SKM-1 (cell line): Measurements from ENCODE around the gene CACNA1I.

ENCODE experiments used
- DNase-seq: peaks from one replicate; lab custom pipeline; 2025; ENCODE audit not compliant: unreplicated experiment; lab: John Stamatoyannopoulos, UW

Gene CACNA1I

DNA sequence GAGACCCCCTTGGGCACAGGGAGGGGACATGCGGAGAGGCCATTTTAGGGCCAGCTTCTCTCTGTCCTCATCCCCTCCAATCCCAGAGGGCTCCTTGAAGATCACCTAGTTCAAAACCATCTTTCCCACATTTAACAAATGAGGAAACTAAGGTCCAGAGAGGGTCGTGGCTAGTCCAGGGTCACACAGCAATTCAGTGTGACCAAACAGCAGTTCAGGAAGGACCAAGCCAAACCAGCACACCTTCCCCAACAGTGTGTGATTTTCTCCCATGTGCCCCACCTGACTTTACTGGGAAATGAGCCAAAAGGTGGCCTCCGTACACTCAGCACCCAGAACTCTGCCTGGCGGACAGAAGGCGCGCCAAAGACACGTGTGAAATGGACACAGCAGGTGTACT is 51.3 kb downstream of the CACNA1I start:
- DNase-seq, result no peak

- DNase-seq, result peak; percentile 28
These were observed 52.4 kb downstream of the CACNA1I start for GRCh38 chr22:39622881-39623367.

DNA sequence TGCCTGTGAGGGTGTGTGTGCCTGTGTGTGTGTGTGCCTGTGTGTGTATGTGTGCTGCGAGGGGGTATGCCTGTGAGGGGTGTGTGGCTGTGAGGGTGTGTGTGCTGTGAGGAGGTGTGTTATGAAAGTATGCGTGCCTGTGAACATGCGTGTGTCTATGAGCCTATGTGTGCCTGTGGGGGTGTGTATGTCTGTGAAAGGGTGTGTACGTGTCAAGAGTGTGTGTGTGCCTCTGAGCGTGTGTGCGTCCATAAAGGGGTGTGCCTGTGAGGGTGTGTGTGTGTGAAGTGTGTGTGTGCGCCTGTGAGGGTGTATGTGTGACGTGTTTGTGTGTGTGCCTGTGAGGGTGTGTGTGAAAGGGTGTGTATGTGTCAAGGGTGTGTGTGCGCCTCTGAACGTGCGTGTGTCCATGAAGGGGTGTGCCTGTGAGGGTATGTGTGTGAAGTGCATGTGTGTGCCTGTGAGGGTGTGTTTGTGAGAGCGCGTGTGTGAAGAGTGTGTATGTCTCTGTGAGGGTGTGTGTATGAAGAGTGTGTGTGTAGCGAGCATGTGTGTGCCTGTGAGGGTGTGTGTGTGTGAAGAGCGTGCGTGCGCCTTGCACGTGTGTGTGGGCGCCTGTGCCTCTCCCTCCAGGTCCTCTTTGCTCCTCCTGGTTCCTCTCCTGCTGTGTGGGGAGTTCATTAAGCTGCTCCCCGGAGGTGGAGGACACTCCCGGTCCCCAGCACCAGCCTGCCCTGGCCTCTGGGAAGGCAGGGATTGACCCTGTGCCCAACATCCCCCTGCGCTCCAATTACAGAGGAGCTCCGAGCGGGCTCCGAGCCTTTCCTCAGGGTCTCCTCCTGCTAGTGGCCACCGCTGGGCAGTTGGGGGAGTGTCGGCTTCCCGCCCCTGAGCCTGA is 53.3 kb downstream of the CACNA1I start:
- no peak for DNase-seq

GRCh38 chr22:39624501-39624821 is 53.9 kb downstream of the CACNA1I start:
- DNase-seq, result no peak

GRCh38 chr22:39625569-39626537 is 55.3 kb downstream of the CACNA1I start:
- DNase-seq, result no peak

DNA sequence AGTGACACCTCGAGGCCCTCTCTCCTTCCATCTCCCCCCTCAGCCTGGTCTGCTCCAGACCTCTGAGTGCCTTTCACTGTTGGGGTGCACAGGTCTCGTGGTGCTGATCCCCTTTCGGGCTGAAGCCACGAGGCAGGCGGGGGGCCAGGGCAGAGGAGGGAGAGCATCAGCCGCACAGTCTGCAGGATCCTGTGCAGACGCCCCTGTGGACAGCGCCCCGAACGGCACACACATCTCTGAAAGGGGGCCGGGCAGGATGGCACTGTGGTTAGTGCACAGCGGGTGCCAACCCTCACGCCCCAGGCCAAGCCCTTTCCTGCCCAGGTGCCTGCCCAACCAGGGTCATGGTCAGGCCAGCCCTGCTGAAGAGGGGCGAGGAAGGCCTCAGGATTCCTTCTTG is 56.7 kb downstream of the CACNA1I start:
- no peak for DNase-seq

DNA sequence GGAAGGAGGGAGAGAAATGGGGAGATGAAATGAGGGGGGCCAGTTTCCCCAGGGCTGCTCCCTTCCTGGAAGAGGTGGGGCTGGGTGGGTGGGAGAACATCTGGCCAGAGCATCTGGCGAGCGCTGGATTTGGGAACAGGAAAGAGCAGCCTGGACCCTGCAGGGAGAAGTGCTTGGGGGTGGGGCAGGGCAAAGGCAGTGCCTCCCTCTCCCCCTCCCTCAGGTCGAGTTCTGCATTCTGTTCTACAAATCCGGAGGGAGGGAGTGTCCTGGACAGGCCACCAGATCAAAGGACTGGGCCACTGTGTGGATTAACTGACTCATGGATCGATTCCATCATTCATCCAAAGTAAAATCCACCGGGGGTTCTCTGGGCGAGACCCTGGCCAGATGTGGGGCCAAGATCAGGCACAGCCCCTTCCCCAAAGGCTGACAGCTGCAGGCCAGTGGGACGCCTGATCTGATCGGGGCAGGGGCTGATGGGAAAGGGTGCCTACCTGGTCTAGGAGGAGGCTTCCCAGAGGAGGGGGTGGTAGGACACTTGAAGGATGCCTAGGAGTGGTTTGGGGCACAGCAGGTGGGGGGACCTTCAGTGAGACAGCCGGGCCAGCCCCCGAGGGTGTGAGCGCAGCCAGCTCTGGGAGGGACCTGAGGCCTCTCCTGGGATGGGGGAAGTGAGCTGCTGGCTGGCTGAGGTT is 57.5 kb downstream of the CACNA1I start:
- no peak for DNase-seq

DNA sequence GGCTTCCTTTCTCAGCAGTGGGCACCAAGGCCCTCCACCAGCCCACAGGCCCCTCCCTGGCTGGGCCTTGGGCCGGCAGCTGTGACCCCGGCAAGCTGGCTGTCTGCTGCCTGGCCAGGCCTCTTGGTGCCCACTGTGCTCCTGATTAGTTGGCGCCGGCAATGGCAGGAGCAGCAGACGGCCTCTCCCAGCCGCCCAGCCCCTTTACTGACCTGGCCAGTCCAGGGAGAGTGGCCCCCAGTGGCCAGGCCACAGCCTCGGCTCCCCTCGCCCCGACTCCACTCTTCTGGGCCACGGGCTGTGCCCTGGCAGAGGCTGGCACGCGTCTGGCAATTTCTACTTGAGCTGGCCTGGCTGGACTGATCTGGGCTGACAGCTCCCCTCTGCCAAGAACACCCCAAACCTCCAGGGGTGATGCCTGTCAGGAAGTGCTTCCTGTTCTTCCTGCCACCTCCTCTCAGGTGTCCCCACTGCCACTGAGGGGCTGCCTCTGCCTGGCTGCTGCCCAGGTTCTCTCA is 58.1 kb downstream of the CACNA1I start:
- DNase-seq, result no peak

GRCh38 chr22:39629851-39630250 is 59.3 kb downstream of the CACNA1I start:
- DNase-seq, result no peak

DNA sequence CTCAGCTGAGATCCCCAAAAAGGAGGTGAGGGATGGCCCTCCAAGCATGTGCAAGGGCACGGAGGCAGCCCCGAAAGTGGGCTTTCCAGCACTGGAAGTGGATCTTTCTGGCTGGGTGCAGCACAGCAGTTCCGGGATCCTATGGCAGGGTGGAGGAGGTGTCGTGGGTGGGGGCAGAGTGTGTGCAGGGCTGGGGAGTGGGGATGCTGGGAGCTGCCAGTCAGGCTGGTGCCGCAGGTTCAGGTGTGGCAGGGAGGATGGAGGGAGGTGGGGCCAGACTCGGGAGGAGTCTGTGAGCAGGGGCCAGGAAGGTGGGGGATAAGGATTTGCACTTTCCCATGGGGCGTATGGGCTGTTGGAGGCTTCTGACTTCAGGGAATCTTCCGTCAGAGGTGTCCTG is 60.2 kb downstream of the CACNA1I start:
- no peak for DNase-seq

DNA sequence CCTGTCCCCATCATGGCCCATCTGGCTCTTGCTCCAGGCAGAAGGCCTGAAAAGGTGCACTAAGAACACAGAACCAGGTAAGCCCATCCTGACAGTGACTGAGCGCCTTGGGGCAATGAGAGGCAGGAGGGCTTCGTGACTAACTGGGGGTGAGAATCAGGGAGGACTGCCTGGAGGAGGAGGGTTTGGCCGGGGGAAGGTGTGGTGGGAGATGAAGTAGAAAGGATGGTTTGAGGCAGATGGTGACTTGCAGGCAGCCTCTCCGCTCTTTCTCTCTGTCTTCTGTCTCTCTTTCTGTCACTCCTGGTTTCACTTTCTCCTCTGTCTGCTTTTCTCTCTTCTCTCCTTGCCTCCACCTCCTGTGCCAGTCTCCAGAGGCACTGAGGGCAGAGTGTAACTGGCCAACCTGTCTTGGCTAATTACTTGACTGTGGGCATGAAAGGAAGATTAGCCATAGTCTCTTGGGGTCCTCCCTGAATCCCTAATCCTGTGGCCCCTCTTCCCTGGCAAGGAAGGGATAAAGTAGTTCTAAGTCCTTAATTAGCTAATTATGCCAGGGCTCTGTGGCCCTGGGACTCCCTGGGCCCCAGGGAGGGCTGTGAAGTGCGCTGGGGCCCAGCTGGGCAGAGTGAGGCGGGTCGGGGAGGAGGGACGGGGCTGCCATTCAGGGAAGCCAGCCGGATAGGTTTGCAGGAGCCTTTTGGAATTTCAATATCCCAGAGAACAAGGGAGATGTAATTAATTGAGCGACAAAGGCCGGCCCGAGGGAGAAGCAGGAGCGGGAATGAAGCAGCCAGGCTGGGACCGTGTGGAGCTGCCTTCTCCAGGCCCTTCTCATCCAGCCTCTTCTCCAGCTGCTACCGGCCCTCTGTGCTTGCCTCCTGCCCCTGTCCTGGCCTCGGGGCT is 61.1 kb downstream of the CACNA1I start:
- DNase-seq, result no peak

DNA sequence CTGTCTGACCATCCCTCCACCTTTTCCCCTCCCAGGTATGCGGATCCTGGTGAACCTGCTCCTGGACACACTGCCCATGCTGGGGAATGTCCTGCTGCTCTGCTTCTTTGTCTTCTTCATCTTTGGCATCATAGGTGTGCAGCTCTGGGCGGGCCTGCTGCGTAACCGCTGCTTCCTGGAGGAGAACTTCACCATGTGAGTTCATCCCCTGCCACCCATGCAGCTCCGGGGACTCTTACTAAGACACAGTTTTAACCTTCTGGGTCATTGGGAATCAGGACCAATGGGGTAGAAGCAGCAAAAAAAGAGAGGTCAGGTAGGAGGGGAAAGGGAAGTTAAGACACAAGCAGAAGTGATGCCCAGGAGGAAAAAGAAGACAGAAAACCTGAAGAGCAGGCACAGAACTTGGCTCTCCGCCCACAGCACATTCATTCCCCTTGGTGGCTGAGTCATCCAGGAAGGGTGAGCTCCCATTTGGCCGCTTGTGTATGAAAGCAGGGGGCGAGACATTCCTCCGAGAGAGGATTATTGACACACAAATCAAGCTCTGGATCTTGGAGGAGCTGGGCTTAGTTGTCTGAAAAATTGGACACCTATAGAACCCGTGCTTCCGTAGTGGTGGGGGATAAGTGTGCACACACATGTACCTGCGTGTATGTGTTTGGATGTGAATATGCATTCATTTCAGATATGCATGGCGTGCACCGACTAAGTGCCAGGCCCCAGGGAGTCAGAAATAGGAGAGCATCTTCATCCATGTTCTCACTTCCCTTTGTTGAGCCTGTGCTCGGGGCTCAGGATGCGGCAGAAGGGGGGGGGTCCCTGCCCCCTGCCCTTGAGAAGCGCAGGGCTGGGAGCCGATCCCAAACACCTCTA is 64.2 kb downstream of the CACNA1I start:
- no peak for DNase-seq

DNA sequence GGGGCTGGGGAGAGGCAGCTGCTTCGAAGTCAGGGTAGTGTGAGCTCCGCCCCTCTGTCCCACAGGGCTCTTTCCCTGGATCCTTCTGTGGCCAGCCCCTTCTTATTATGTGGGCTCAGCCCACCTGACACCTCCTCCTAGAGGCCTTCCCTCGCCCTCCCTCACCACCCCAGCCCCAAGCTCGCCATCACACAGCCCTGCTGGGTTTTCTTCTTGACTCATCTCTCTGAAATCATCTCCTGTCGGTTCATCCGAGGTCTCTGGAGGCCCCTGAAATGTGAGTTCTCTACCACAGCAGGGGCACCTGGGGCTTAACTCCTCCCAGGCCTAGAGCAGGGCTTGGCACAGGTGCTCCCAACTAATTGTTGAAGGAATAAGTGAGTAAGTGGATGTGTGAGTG is 65.2 kb downstream of the CACNA1I start:
- no peak for DNase-seq

- no peak for DNase-seq
These were observed 68.4 kb downstream of the CACNA1I start for GRCh38 chr22:39638958-39639357.

DNA sequence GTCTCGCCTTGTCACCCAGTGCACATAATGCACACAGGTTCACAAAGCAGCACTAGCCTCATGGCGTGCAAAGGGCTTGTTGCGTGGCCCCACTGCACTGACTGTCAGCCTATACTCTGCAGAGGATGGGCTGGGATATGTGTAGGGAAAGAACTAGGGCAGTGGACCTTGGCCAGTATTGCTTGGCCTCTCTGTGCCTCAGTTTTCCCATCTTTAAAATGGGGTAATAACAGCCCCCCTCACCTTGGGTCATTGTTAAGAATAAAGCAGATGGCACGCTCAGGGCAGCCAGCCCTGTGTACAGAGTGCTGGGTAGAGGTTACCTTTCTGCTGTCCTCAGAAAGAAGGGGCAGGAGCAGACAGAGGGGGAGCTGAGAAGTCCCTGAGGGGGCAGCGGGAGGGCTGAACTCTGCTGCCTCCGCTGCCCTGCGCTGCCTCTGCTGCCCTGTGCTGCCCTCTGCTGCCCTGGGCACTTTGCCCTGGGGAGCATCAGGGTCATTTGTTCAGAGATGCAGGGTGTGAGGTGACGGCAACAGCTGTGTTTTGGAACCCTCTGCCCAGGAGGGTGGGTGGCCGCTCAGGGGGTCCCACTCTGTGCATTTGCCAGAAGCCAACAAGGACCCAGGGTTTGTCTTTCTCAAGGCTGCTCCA is 71.2 kb downstream of the CACNA1I start:
- DNase-seq, result no peak

GRCh38 chr22:39643311-39644083 is 72.9 kb downstream of the CACNA1I start:
- DNase-seq, result no peak

DNA sequence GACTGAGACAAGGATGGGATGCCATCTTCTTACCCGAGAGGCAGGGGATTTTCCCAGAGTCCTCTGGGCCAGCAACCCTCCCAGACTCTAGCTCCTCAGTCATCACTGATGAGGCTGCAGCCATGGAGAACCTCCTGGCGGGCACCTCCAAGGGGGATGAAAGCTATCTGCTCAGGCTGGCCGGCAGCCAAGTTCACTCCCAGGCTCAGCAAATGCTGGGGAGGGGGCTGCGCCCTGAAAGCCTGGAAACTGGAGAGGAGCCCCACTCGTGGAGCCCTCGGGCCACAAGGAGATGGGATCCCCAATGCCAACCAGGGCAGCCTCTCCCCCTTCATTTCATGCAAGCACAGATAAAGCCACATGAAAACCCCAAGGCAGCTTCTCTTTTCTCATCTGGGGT is 75.0 kb downstream of the CACNA1I start:
- DNase-seq, result no peak
